Stimulated activated CD4-positive, alpha-beta T cell treated with anti-CD3 and anti-CD28 coated beads, Interleukin-15, amount 100 ng/mL, for 1 hour (primary cell): Measurements from ENCODE around the gene KCNIP1.

ENCODE experiments used
- DNase-seq, 2 donors: peaks; one replicate each; pipeline ENCODE4 v3.0.0-alpha.2; 2020; ENCODE audit warnings: low read depth in 1 of 2, low spot score in 1 of 2

The KCNIP1 gene

GRCh38 chr5:170590566-170590965 lies 86.7 kb downstream of the KCNIP1 start:
- DNase-seq = no peak

- DNase-seq = no peak
Observed at GRCh38 chr5:170591054-170591453, 87.2 kb downstream of the KCNIP1 start.

GRCh38 chr5:170596482-170597044 lies 92.7 kb downstream of the KCNIP1 start:
- no peak for DNase-seq

GRCh38 chr5:170597109-170597751 lies 93.4 kb downstream of the KCNIP1 start:
- no peak for DNase-seq

- no peak for DNase-seq
Observed at GRCh38 chr5:170597872-170598271, 94.1 kb downstream of the KCNIP1 start.

GRCh38 chr5:170599756-170600155 lies 95.9 kb downstream of the KCNIP1 start:
- DNase-seq = no peak

- no peak for DNase-seq
Observed at GRCh38 chr5:170601619-170602018, 97.8 kb downstream of the KCNIP1 start.

- DNase-seq = no peak
Observed at GRCh38 chr5:170603109-170603508, 99.3 kb downstream of the KCNIP1 start.

GRCh38 chr5:170603578-170604565 lies 100.1 kb downstream of the KCNIP1 start:
- DNase-seq = no peak

GRCh38 chr5:170606941-170607340 lies 103.1 kb downstream of the KCNIP1 start:
- DNase-seq = no peak

- no peak for DNase-seq
Observed at GRCh38 chr5:170611449-170612090, 107.8 kb downstream of the KCNIP1 start.

- DNase-seq = no peak
Observed at GRCh38 chr5:170612256-170612678, 108.4 kb downstream of the KCNIP1 start.

- no peak for DNase-seq
Observed at GRCh38 chr5:170614065-170614490, 110.3 kb downstream of the KCNIP1 start.

- DNase-seq = no peak
Observed at GRCh38 chr5:170614720-170615119, 110.9 kb downstream of the KCNIP1 start.

- no peak for DNase-seq
Observed at GRCh38 chr5:170617533-170618490, 114.0 kb downstream of the KCNIP1 start.

GRCh38 chr5:170619869-170620268 lies 116.0 kb downstream of the KCNIP1 start:
- no peak for DNase-seq

- DNase-seq = no peak
Observed at GRCh38 chr5:170622933-170623332, 119.1 kb downstream of the KCNIP1 start.

GRCh38 chr5:170623576-170624181 lies 119.9 kb downstream of the KCNIP1 start:
- DNase-seq = no peak

- DNase-seq = no peak
Observed at GRCh38 chr5:170625221-170626165, 121.7 kb downstream of the KCNIP1 start.
